Peyer's patch (tissue), 4 donors: ENCODE results near the gene AFF2.

Experiments used
- POLR2A ChIP-seq, 2 donors: fragments of 450-650 bp; IDR thresholded peaks; one replicate each; pipeline ENCODE4 v1.5.1; 2017; ENCODE audit warnings: antibody characterized with exemption in 2 of 2, mild to moderate bottlenecking in 2 of 2, moderate library complexity in 2 of 2
- TF ChIP-seq, protein P1 (sequence below), 6 experiments: fragments of 450-650 bp in 4 of 6; fragments of 200-600 bp in 2 of 6; sonication (generic) in 1 of 6; IDR thresholded peaks; one replicate each; pipeline ENCODE4 v1.5.1; 2017 to 2019; ENCODE audit warnings: antibody characterized with exemption in 6 of 6, mild to moderate bottlenecking in 3 of 6, moderate library complexity in 1 of 6

DNA sequence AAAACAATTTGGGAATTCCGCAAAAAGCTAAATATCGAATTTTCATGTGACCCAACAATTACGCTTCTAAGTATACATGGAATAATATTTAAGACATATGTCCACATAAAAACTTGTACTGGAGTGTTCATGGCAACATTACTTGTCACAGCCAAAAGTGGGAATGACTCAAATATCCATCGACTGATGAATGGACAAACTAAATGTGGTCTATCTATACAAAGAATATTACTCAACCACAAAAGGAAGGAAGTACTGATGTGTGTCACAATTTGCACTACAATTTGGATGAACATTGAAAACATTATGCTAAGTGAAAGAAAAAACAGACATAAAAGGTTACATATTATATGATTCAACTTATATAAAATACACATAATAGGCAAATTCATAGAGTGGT lies 71.9 kb downstream of the AFF2 start:
- TF ChIP-seq, protein P1, sequence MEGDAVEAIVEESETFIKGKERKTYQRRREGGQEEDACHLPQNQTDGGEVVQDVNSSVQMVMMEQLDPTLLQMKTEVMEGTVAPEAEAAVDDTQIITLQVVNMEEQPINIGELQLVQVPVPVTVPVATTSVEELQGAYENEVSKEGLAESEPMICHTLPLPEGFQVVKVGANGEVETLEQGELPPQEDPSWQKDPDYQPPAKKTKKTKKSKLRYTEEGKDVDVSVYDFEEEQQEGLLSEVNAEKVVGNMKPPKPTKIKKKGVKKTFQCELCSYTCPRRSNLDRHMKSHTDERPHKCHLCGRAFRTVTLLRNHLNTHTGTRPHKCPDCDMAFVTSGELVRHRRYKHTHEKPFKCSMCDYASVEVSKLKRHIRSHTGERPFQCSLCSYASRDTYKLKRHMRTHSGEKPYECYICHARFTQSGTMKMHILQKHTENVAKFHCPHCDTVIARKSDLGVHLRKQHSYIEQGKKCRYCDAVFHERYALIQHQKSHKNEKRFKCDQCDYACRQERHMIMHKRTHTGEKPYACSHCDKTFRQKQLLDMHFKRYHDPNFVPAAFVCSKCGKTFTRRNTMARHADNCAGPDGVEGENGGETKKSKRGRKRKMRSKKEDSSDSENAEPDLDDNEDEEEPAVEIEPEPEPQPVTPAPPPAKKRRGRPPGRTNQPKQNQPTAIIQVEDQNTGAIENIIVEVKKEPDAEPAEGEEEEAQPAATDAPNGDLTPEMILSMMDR (IDR thresholded peaks at IDR 0.05) = no peak
- TF ChIP-seq POLR2A (IDR thresholded peaks at IDR 0.05) = no peak
